Panc1 (cell line): ENCODE data around the gene NELL2.

Experiments used
- POLR2AphosphoS5 ChIP-seq: IDR thresholded peaks from 2 replicates; pipeline ENCODE4 v1.6.1; 2012; ENCODE audit warnings: mild to moderate bottlenecking, low read depth, low read length, moderate library complexity
- REST ChIP-seq, 2 experiments: IDR thresholded peaks; 2 replicates each; pipeline ENCODE4 v1.6.1; 2011 to 2012; ENCODE audit warnings: low read depth in 2 of 2, control low read depth in 1 of 2, low read length in 1 of 2, mild to moderate bottlenecking in 1 of 2, moderate library complexity in 1 of 2; ENCODE audit not compliant: insufficient read depth in 1 of 2
- SIN3A ChIP-seq: IDR thresholded peaks from 2 replicates; pipeline ENCODE4 v1.6.1; 2012; ENCODE audit warnings: low read depth, mild to moderate bottlenecking, low read length, moderate library complexity, borderline replicate concordance; ENCODE audit not compliant: insufficient read depth
- TCF7L2 ChIP-seq: IDR thresholded peaks from 2 replicates; pipeline ENCODE4 v1.6.1; 2011; ENCODE audit warnings: mild to moderate bottlenecking, low read depth, low read length, inconsistent platforms
- TF ChIP-seq, protein P1 (sequence below): fragments of 450-650 bp; IDR thresholded peaks from 2 replicates; pipeline ENCODE4 v1.5.1; 2017; ENCODE audit warnings: mild to moderate bottlenecking

- TF ChIP-seq, protein P1, sequence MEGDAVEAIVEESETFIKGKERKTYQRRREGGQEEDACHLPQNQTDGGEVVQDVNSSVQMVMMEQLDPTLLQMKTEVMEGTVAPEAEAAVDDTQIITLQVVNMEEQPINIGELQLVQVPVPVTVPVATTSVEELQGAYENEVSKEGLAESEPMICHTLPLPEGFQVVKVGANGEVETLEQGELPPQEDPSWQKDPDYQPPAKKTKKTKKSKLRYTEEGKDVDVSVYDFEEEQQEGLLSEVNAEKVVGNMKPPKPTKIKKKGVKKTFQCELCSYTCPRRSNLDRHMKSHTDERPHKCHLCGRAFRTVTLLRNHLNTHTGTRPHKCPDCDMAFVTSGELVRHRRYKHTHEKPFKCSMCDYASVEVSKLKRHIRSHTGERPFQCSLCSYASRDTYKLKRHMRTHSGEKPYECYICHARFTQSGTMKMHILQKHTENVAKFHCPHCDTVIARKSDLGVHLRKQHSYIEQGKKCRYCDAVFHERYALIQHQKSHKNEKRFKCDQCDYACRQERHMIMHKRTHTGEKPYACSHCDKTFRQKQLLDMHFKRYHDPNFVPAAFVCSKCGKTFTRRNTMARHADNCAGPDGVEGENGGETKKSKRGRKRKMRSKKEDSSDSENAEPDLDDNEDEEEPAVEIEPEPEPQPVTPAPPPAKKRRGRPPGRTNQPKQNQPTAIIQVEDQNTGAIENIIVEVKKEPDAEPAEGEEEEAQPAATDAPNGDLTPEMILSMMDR = no peak
- TF ChIP-seq REST (IDR thresholded peaks at IDR 0.05; ENCODE audit: insufficient read depth in 1 of 2, low read depth in 2 of 2, low read length in 1 of 2) = no peak
- TF ChIP-seq POLR2AphosphoS5 = no peak
- no peak for TF ChIP-seq TCF7L2
- TF ChIP-seq SIN3A = no peak
These were observed 45.6 kb upstream of the NELL2 start for GRCh38 chr12:44921736-44922135.
